Ishikawa (cell line): ENCODE results near the gene SSR4.

Source experiments
- CREB1 ChIP-seq: IDR thresholded peaks from 2 replicates; pipeline ENCODE4 v1.6.1; 2012; ENCODE audit warnings: low read depth
- EP300 ChIP-seq: IDR thresholded peaks from 2 replicates; pipeline ENCODE4 v1.6.1; 2012; ENCODE audit warnings: borderline replicate concordance

DNA sequence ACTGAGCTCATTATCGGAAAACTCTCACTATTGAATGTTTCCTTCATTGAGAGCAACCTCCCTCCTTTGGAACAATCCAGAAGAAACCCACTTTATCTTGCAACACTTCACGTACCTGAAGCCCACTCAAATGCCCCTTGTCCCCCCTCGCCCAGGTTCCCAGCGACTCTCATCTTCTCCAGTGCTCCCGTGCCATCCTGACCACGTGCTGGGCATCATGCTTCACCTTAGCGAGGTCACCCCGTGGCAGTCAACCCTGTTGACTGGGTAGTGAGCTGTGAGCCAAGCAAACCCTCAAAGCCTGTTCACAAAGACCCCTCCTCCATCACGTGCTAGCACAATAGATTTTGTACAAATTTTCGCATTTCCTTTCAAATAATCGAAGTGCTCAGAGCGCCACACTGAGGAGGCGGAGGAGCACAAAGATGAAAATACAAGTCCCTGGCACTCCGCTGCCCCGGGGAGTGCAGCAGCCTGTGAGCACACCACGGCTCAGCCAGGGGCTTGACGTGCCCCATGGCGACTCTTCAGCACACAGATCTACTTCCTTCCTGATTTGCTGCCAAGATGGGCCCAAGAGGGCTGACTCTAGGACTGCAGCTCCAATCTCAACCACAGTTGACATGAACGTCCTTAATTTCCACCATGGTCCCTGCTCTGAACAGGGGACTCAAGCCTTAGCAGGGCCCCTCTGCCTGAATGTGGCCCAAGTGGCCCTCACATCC lies 20.3 kb downstream of the SSR4 start:
- no peak for TF ChIP-seq EP300
- TF ChIP-seq CREB1 = no peak
